Activated CD4-positive, CD25-positive, alpha-beta regulatory T cell treated with anti-CD3 and anti-CD28 coated beads, Interleukin-2, amount 50 U/mL, for 16 hours (primary cell): ENCODE results near the gene RAD51B.
"Not testable (repeated sequence)": the region's sequence is repeated elsewhere in the genome, so short reads cannot be mapped to it uniquely, and the experiment has no call there.

Source experiments
- DNase-seq: peaks from one replicate; pipeline ENCODE4 v3.0.0-alpha.2; 2020; ENCODE audit warnings: low read depth, low spot score

RAD51B gene

GRCh38 chr14:68248481-68249255 is 429.1 kb downstream of the RAD51B start:
- DNase-seq = no peak

GRCh38 chr14:68249661-68250451 is 430.3 kb downstream of the RAD51B start:
- no peak for DNase-seq

GRCh38 chr14:68250927-68251768 is 431.6 kb downstream of the RAD51B start:
- DNase-seq = no peak

GRCh38 chr14:68251769-68252100 is 432.2 kb downstream of the RAD51B start:
- DNase-seq = no peak

GRCh38 chr14:68253160-68253780 is 433.7 kb downstream of the RAD51B start:
- no peak for DNase-seq

- no peak for DNase-seq
These were observed 434.4 kb downstream of the RAD51B start for GRCh38 chr14:68253878-68254528.

GRCh38 chr14:68254669-68255527 is 435.3 kb downstream of the RAD51B start:
- DNase-seq = no peak

- no peak for DNase-seq
These were observed 436.2 kb downstream of the RAD51B start for GRCh38 chr14:68255693-68256178.

- DNase-seq = no peak
These were observed 438.4 kb downstream of the RAD51B start for GRCh38 chr14:68257969-68258368.

GRCh38 chr14:68258995-68259394 is 439.4 kb downstream of the RAD51B start:
- not testable (repeated sequence) for DNase-seq

- DNase-seq = no peak
These were observed 440.5 kb downstream of the RAD51B start for GRCh38 chr14:68260121-68260520.

- DNase-seq = no peak
These were observed 441.7 kb downstream of the RAD51B start for GRCh38 chr14:68261092-68261842.

GRCh38 chr14:68262567-68262966 is 443.0 kb downstream of the RAD51B start:
- no peak for DNase-seq

- no peak for DNase-seq
These were observed 444.1 kb downstream of the RAD51B start for GRCh38 chr14:68263563-68264259.

GRCh38 chr14:68264260-68264569 is 444.6 kb downstream of the RAD51B start:
- no peak for DNase-seq

- DNase-seq = no peak
These were observed 447.4 kb downstream of the RAD51B start for GRCh38 chr14:68266998-68267397.

- DNase-seq = no peak
These were observed 448.6 kb downstream of the RAD51B start for GRCh38 chr14:68268197-68268596.

GRCh38 chr14:68268719-68269118 is 449.1 kb downstream of the RAD51B start:
- DNase-seq = no peak
